ENCODE results near the gene GNA12.
"Not testable (repeated sequence)": the region's sequence is repeated elsewhere in the genome, so short reads cannot be mapped to it uniquely, and the experiment has no call there.

GNA12 gene

DNA sequence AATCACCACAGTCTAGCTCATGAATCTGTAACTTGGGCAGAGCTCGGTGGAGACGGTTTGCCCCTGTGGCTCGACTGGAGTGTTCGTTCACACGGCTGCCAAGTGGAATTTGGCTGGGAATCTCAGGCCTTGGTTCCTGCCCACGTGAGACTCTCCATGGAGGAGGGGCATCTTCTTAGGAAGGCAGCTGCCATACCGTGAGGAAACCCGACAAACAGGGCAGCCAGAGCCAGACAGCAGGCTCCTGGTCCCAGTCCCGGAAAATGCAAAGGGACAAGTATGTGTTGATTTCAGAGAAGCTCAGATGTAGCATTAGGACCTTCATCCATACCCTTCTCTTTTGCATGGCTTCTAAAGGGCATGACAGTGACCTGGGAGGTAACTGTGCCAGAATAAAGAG is 129.5 kb downstream of the GNA12 start:
- no peak for DNase-seq (ENCODE audit: low read depth in 2 of 2)

DNA sequence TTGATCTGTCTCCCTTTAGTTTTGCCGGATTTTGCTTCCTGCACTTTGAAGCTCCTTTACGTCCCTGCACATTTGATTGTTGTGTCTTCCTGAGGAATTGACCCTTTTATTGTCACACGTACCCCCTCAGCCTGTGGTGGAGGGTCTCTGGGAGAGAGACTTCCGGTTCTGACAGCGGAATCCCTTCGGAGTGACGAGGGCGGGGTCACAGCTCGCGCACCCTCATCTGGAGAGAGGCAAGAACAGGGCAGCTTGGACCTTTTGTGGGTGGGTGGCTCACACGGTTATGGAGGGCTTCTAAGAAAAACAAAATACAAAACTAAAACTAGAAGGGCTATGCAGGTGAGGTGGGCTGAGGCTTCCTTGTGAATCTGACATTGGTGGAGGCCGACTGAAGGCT is 130.1 kb downstream of the GNA12 start:
- DNase-seq (ENCODE audit: low read depth in 2 of 2), result no peak

GRCh38 chr7:2713370-2713769 is 130.7 kb downstream of the GNA12 start:
- no peak for DNase-seq (ENCODE audit: low read depth in 2 of 2)

DNA sequence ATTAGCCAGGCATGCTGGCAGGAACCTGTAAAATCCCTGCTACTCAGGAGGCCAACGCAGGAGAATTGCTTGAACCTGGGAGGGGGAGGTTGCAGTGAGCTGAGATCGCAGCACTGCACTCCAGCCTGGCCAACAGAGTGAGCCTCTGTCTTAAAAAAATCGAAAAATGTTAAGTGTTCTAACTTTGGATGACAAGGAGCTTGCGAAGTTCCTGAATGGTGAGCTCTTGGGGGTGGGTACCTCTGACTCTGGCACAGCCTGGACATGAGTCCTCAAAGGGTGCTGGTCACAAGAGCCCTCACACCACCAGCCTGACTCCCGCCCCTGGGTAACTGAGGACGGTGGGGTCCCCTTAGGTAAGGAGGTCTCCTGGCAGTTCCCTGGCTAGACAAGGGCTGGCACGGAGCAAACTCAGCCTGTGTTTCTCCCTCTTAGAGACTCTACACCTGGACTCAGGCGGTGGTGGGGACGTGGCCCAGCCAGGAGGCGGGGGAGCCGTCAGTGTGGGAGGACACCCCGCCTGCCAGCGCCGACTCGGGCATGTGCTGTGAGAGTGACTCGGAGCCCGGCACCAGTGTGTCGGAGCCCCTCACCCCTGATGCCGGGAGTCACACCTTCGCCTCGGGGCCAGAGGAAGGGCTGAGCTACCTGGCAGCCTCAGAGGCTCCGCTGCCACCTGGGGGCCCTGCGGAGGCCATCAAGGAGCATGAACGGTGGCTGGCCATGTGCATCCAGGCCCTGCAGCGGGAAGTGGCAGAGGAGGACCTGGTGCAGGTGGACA is 132.0 kb downstream of the GNA12 start:
- no peak for DNase-seq (ENCODE audit: low read depth in 2 of 2)

GRCh38 chr7:2710901-2711551 is 133.1 kb downstream of the GNA12 start:
- DNase-seq (ENCODE audit: low read depth in 2 of 2), result no peak

GRCh38 chr7:2710286-2710655 is 133.8 kb downstream of the GNA12 start:
- no peak for DNase-seq (ENCODE audit: low read depth in 2 of 2)

DNA sequence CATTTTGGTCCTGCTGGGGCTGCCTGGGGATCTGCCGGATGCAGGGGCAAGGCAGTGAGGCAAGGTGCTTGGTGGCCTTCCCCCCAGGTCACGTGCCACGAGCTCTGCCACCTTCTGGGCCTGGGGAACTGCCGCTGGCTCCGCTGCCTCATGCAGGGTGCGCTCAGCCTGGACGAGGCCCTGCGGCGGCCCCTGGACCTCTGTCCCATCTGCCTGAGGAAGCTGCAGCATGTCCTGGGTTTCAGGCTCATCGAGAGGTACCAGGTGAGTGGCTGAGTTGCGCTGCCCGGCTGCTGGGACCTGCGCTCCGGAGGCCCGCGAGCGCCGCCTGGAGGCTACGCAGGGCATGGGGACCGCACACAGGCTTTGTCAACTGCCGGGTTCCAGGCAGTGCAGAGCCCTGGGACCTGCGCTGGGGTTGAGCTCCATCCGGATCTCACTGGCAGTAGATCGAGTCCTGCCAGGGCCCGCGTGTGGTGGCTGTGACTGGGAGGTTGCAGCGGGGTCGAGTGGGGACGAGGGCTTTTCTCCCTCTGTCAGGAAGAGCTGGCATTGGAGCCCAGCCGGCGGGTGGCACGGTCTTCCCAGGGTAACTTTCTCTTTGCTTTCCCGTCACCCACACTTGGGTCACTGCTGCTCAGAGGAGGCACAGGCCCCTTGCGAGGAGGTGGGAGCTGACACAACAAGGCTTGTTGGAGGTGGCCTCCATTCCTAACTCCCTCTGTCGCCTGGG is 134.4 kb downstream of the GNA12 start:
- DNase-seq (ENCODE audit: low read depth in 2 of 2), result no peak

GRCh38 chr7:2708547-2709310 is 135.4 kb downstream of the GNA12 start:
- DNase-seq (ENCODE audit: low read depth in 2 of 2), result no peak

- no peak for DNase-seq (ENCODE audit: low read depth in 2 of 2)
Measured at GRCh38 chr7:2708041-2708440, 136.1 kb downstream of the GNA12 start.

GRCh38 chr7:2707481-2707880 is 136.6 kb downstream of the GNA12 start:
- no peak for DNase-seq (ENCODE audit: low read depth in 2 of 2)

DNA sequence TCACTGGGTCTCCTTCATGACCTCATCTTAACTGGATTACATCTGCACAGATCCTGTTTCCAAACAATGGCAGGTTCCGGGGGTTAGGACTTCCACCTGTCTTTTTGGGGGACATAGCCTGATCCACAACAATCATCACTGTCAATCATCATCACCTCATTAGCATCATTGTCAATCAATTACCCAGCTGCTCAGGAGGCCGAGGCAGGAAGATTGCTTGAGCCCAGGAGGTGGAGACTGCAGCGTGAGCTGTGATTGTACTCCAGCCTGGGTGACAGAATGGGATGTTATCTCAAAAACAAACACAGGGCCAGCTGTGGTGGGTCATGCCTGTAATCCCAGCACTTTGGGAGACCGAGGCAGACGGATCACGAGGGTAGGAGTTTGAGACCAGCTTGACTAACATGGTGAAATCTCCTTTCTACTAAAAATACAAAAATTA is 137.4 kb downstream of the GNA12 start:
- no peak for DNase-seq (ENCODE audit: low read depth in 2 of 2)

DNA sequence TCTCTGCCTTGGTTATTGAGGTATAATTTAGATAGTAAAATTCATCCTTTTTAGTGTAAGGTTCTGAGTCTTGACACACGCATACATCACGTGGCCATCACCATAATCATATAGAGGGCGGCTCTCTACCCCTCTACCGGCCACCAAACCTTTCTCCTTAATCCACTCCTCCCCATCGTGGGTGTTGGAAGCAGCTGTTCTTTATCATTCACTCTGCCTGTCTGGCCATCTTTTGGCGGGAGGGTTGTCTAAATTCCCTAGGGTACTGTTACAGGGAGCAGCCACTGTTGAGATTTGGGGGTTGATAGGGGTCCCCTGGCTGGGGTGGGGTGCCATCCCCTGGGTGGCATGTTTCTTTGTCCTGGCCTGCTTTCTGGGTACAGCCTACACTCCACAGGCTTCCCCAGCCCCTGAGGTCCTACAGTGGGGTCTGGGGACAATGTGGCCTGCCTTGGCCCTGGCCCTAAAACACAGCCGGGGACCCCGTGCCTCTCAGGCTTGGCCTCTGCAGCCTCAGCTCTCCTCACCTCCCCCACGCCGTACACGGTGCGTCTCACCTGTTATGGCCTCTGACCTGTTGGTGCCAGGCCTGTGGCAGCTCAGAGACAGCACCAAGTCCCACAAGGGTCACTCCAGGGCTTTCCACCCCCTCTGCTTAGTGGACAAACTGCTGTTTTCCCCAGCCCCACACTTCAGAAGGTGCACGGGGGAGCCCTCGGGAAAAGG is 138.6 kb downstream of the GNA12 start:
- DNase-seq (ENCODE audit: low read depth in 2 of 2), result no peak

DNA sequence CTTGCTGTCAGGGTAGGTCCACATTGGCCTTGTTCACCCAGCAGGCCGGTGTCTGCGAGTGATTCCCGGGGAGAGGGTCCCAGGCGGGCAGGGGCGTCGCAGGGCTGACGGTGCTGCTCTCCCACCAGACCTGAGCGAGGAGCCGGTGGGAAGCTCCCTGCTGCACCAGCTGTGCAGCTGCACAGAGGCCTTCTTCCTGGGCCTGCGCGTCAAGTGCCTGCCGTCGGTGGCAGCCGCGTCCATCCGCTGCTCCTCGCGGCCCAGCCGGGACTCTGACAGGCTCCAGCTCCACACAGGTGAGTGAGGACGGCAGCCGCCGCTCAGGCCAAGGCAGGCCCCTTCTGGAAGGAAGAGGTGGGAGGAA is 141.5 kb downstream of the GNA12 start:
- DNase-seq (ENCODE audit: low read depth in 2 of 2), result no peak

DNA sequence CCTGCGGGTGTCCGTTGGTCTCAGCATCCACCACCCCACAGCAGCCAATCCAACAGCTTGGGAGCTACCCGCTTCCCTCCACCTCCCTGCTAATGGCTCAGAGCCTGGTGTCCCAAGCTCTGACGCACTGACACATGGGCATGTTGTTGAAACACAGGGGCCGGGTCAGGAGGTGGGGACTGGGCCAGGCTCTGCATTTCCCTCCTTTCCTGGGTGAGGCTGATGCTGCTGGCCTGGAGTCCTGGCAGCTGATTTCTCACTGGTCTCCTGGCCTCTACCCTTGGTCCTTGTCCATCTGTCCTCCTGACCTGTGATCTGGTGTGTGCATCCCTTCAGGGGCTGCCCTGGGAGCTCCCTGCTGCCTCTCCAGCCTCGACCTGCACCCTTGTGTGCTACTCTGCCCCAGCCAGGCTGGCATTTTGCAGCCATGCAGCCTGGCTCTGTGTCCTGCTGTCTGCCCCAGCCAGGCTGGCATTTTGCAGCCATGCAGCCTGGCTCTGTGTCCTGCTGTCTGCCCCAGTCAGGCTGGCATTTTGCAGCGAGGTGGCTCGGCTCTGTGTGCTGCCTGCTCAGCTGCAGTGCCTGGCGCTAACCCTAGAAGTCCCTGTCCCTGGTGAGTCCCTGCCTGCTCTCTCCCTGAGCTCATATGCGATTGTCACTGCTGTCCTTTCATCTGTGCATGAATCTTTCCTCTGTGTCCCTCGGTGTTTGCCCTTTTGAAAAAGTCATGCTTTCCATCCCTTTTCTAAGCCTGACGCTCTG is 142.1 kb downstream of the GNA12 start:
- no peak for DNase-seq (ENCODE audit: low read depth in 2 of 2)

- no peak for DNase-seq (ENCODE audit: low read depth in 2 of 2)
Measured at GRCh38 chr7:2701424-2701823, 142.7 kb downstream of the GNA12 start.

GRCh38 chr7:2700141-2700850 is 143.8 kb downstream of the GNA12 start:
- DNase-seq (ENCODE audit: low read depth in 2 of 2), result no peak

DNA sequence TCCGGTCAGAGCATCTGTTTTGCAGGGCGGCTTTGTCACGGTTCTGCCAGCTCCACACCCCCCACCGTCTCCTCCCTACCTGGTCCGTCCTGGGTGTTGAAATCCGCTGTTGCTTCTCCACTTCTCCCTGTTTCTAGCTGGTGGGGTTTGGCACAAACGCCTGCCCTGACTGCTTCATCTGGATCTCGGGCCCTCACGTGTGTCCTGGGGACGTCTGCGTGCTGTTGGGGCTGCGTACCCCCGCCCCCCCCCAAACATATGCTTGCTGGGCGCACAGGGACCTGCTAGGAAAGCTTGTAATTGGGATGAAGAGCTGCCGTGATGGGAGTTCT is 144.9 kb downstream of the GNA12 start:
- no peak for DNase-seq (ENCODE audit: low read depth in 2 of 2)

DNA sequence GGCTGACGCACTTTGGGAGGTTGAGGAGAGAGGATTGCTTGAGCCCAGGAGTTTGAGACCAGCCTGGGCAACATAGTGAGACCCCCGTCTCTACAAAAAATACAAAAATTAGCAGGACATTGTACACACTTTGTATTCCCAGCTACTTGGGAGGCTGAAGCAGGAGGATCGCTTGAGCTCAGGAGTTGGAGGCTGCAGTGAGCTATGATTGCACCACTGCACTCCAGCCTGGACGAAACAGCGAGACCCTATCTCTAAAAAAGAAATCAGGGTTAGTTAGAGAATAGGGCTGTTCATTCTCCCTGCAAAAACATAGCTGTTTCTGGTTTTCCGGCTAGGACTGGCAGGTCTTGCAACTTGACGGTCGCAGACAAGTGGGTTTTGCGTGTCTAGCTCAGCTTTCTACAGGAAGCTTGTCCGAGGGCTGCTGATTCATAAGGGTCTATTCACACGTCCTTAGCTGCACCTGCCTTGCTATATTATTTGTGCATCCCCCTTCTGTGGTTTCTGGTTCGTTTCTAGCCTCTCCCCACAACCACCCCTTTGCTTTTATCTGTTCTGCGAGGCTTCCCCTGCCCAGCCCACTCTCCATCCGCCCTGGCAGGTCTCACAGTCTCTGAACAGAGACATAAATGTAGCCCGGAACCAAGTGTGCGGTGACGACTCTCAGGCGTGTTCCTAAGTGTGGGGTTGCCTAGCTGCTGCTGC is 145.4 kb downstream of the GNA12 start:
- no peak for DNase-seq (ENCODE audit: low read depth in 2 of 2)

DNA sequence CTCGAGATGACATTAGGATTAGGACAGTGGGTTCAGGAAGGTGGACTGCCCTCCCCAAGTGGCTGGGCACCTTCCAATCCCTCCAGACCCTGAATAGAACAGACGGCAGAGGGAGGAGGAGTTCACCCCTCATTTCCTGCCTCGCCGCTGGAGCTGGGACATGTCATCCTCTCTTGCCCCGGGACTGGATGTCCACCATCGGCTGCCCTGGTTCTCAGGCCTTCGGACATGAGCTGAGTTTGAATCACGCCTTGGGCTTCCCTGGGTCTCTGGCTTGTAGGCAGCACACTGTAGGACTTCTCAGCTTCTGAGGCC is 150.0 kb downstream of the GNA12 start:
- DNase-seq (ENCODE audit: low read depth in 2 of 2), result not testable (repeated sequence)

All from fibroblast of skin of left quadriceps (primary cell).